GM19240 (cell line): Measurements from ENCODE around the gene SAMD11.
A peak's percentile ranks its signal among the peaks of the same experiment; 100 is the strongest.
"Not testable (repeated sequence)": the region's sequence is repeated elsewhere in the genome, so short reads cannot be mapped to it uniquely, and the experiment has no call there.

ENCODE experiments used
- DNase-seq: peaks from one replicate; pipeline ENCODE4 v3.0.0; 2011; ENCODE audit warnings: low spot score; ENCODE audit not compliant: insufficient read length

SAMD11 gene

DNA sequence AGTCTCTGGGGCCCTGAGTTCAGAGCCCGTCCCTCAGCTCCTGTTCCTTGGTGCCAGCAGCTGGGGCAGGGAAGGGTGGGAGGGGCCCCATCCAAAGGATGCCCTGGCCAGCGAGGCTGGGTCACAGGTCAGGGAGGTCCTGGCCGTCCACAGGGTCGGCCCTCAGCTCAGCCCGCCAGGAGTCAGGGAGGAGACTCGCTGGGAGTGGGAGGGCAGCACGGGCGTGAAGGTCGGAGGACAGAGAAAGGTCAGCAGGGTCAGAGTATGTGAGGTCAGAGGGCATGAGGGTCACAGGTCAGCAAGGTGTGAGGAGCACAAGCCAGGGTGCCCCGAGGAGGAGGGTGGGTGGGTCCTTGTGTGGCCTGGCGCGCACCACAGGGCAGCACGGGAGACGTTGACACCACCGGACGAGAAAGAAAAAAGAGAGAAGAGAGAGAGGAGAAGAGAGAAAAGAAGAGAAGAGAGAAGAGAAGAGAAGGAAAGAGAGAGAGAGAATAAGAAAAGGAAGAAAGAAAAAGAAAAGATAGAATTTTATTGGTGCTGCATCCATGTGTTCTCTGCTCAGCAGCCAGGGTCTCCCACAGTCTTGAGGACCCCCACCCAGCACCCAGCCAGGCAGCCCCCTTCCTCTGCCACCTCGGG lies 51.1 kb downstream of the SAMD11 start:
- DNase-seq = no peak

DNA sequence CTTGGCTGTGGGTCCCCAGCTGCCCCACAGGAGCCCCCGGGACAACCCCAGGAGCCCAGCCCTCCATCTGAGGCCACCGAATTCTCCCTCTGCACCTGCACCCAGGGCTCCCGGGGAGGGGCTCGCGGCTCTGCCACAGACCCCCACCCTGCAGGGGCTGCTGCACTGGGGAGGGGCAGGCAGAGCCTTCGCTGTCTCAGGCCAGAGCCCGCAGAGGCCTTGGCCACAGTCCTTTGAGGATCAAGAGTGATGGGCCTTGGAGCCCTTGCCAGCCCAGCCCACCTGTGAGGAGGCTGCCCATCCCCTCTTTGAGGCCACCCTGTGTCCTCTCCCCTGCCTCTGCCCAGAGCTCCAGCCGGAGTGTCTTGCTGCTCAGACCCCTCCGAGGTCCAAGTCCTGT lies 51.6 kb downstream of the SAMD11 start:
- DNase-seq = no peak

DNA sequence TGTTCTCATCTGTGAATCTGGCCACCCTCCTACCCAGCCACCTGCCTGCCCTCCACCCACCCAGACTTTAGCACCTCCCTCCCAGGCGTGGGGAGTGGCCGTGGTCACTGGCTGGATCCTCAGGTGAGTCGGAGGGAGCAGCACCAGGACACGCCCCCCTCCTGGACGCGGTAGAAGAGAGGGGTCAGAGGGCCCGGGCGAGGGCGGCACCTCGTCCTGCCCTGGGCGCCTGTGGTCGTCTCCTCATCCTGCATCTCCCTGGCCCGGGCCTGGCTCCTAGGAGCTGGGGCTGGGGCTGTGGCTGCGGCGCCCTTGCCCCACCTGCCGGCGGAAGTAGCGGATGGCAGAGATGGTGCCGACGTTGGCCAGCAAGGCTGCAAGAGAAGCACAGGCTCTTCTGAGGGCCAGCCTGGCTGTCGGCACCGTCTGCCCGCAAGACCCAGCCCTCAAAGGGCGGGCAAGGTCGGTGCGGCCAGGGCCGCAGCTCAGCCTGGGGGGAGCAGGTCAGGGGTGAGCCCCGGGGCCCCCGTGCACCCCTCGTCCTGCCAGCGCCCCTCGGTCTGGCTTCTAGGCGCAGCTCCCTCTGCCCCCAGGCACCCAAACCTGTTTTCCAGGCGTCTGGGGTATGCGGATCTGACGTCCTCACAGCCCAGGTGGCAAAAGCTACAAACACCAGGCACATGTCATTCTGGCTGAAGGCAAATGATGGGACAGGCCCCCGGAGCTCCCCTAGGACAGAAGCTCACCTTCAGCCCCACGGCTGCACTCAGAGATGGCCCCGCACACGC lies 52.4 kb downstream of the SAMD11 start:
- peak; percentile 95 for DNase-seq

DNA sequence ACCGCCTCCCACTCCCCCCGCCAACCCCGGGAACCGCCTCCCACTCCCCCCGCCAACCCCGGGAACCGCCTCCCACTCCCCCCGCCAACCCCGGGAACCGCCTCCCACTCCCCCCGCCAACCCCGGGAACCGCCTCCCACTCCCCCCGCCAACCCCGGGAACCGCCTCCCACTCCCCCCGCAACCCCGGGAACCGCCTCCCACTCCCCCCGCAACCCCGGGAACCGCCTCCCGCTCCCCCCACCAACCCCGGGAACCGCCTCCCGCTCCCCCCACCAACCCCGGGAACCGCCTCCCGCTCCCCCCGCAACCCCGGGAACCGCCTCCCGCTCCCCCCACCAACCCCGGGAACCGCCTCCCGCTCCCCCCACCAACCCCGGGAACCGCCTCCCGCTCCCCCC lies 53.1 kb downstream of the SAMD11 start:
- not testable (repeated sequence) for DNase-seq

DNA sequence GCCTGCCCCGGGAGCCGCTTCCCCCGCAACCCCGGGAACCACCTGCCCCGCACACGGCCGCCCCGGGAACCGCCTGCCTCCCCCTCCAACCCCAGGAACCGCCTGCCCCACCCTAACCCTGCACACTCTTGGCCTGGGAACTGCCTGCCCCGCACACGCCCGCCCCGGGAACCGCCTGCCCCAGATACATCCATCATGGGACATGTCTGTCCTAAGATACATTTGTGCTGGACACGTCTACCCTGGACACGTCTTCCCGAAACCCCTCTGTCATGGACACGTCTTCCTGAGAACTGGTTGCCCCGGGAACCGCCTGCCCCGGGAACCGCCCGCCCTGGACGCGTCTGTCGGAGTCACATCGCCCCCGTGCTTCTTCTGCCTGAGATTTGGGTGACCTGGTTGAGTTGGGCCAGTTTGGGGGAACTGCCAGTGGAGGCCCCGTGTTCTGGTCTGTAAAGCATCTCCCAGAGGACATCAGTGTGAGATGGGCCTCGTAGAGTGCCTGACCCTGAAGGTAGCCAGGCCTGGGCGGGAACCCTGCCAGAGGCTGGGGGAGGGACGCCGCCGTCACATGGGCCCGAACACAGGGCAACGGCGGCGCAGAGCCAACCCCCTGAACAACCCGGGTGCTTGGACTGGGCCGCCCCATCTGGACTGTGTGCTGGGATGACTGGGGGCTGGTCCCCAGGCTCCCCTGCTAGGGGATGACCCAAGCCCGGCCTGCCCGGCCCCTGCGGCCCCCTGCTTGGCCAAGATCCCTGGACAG lies 54.5 kb downstream of the SAMD11 start:
- no peak for DNase-seq

DNA sequence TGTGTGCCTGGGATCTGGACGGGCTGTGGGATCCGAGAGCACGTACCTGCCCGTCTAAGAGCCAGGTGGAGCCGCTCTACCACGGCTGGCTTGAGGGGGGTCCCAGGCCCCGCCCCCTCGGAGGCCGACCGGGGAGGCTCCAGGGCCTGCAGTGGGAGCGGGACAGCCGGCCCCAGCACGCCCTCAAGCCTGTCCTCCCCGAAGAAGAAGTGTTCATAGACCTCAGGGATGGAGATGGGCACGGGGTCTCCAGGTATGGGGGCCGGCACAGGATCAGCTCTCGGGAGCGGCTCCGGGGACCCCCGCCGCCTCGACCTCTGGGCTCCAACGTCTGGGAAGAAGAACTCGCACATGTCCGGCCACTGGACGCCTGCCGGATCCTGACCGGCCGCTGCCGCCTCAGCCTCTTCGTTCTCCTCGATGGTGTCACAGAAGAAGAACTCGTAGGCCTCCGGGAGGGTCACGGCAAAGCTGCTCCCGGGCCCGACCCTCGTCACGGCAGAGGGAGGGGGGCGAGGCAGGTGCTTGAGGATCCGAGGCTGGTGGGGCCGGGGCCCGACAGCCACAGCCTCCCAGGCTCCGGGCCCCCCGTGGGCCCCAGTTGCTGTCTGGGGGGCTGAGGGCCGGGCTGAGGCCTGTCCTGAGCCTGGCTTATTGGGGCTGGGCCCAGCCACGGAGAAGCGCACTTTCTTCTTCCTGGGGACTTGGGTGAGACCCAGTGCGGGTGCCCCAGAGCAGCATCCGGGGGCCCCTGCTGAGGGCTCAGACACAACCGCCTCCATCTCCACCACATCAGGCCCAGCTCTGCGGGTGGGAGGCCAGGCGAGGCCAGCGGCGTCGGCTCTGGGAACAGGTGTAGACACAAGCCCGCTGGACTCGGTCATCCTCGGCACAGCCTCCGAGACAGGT lies 55.4 kb downstream of the SAMD11 start:
- DNase-seq = no peak

DNA sequence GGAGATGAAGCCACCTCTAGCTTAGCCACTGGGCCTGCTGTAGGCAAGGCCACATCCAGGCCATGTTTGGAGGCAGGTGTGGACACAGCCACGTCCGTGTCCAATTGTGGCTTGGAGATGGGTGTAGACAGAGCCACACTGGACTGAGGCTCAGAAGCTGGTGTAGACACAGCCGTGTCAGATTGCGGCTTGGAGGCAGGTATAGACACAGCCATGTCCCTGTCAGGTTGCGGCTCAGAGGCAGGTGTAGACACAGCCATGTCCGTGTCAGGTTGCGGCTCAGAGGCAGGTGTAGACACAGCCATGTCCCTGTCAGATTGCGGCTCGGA lies 56.0 kb downstream of the SAMD11 start:
- DNase-seq = no peak

DNA sequence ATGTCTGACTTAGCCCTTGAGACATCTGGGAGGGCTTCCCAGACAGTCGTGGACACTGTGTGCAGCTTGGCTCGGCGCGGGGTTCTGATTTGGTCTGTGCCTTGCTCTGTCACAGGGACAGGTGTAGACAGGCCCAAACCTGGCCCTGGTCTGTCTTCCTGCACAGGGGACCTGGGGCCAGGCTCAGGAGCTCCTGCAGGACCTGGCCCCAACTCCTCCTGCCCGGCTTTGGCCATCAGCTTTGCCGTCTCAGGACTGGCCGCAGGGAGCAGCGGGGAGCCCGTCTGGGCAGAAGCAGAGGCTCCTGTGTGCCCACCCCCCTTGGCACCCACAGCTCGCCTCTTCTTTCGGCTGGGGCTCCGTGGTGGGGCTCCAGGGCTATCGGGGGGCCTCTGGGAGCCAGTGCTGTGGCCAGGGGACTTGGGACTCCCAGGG lies 56.4 kb downstream of the SAMD11 start:
- DNase-seq = no peak

DNA sequence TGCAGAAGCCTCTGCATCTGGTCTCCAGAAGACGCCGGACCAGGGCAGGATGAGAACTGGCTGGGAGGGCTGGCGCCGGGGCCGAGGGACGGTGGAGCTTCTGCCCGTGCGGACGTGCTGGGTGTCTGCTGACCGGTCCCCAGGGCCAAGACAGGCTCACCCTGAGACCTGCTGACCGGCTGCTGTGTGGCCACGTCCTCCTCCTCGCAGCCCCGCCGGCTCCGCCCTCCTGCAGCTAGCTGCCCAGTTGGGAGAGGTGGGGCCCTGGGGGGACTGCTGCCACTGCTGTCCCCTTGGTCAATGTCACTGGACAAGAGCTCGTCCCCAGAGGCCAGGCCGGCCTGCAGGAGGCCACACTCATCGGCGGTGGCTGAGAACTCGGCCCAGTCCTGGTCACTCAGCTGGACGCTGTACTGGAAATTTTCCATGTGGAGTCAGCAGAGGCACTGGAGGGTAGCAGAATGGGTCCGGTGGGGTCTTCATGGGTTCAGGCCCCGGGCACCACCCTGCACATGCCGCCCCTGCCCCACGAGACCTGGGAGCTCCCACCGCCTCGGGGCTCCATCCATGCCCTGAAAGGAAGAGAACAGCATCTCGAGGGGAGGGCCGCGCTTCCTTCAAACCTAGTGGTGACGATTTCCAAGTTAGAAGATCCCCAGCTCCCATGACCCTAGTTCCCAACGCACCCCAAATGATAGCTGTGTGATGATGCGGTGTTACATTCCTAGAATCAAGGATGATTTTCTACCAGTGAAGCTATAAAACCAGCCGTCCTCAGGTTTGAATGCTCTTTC lies 57.1 kb downstream of the SAMD11 start:
- no peak for DNase-seq

DNA sequence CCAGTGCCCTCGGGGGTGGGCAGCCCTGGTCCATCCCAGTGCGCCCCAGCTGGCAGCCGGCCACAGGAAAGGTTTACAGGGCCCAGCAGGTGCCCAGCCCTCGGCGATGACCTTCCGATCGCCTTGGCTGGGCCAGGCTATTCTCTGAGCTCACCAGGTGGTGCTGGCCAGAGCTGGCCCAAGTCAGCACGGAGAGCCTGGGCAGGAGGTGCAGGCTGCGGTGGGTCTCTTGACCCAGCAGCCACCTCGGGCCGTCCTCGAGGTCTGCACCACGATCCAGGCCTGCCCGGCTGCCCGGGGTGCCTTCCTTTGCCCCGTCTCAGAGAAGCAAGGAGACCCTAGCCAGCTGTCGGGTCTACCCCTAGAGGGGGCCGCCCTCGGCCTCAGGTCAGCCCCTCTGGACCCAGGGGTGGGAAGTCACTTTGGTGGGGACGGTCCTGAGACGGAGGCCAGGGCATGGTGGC lies 57.8 kb downstream of the SAMD11 start:
- no peak for DNase-seq

DNA sequence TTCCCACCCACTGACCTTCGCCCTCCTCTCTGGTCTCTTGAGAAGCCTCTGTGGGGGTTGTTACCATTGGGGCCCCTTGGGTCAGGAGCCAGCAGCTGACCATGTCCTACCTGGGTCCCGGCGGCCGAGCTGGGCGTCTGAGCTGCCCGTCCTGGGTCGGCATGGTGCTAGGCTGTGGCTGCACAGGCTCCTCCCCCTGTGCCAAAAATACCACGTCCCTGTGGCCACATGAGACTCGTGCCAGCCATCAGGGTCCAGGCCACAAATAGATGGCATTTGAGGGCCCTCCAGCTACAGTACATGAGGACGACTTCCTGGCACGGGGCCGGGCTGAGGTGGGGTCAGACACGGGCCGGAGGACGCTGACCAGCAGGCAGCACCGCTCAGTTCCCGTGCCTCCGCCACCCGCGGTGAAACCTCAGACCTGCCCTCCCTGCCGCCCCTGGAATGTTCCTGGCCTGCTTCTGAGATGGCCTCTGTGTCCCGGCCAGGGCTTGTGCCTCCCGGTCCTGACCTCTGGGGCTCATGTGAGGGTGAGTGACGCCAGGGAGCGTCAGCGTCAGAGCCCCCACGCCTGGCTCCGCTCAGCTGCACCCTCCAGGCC lies 58.3 kb downstream of the SAMD11 start, which contains the start of gene PERM1:
TSS of gene PERM1 (minus strand) at position 139 of the 604 bp plus-strand sequence. CDS start 1,064 bp downstream, outside the sequence.
- no peak for DNase-seq

DNA sequence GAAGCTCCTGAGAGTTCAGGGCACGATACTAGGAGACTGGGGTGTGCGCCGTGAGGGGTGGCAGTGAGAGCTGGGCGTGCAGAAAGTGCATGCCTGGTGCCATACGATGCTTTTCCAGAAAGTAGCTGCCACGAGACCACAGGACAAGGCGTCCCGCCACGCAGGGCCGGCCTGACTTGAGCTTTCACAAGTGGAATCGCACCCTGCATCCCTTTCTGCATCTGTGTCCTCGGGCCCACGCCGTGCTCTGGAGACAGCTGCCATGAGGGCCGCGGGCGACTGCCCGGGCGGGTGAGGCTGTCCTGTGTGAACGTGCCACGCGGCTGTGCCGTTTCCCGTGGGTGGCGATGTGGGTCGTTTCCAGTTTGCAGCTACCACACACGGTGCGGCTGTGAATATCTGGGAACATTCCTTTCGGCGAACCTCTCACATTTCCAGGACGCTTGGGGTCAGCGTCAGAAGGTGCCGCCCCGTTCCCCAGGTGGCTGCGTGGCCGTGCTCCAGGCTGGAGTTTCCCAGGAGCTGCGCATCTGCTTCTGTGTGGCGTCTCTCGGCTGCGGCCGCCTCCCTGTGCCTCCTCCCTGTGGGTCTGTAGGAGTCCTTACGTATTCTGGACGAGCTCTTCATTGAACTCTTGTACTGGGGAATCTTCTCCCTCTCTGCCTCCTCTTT lies 59.2 kb downstream of the SAMD11 start:
- no peak for DNase-seq

DNA sequence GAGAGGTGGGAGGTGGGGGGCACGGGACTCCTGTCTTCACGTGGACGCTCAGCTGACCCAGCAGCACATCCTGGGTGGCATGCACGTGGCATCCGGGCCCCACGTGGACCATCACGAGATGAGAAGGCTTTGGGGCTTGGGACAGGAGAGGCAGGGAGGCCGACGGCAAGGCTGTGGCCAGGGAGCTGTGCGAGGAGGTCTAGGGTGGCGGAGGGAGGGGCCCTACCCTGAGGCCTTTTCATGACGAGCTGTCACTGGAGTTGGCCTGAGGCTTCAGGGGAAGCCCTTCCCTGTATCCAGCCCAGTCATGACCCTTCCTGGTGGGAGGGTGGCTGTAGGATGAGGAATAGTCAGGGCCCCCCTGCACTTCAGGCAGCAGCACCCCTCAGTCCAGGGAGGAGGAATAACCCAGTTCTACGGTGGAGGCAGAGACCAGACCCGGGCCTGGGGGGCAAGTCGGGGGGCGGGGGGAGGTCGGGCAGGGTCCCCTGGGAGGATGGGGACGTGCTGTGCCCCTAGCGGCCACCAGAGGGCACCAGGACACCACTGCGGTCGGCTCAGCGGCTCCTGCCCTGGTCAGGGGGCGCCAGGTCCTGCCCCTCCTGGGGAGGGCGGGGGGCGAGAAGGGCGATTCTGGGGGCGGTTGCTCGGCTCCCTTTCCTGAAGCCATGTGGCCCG lies 60.2 kb downstream of the SAMD11 start:
- peak; percentile 81 for DNase-seq

DNA sequence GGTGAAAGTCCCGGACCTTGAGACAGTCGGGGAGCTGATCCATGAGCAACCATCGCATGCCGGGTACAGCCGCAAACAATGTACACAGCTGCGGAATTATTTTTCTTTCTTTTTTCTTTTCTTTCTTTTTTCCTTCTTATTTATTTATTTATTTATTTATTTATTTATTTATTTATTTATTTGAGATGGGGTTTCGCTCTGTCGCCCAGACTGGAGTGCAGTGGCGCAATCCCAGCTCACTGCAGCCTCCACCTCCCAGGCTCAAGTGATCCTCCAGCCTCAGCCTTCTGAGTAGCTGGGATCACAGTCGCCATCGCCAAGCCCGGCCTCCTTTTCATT lies 60.7 kb downstream of the SAMD11 start:
- DNase-seq = no peak

DNA sequence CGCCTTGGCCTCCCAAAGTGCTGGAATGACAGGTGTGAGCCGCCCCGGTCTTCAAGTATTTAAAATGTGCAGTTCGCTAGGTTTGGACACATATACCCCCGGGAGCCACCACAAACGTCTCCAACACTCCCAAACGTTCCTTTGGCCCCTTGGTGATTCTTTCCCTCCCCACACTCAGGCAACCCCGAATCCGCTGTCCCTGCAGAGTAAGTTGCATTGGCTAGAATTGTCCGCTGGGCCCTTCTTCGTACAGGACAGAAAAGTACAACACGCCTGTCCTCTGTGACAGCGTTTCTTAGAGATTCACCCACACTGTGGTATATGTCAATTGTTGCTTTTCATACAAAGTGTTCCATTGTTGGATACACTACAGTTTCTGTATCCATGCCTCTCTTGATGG lies 61.4 kb downstream of the SAMD11 start:
- no peak for DNase-seq

DNA sequence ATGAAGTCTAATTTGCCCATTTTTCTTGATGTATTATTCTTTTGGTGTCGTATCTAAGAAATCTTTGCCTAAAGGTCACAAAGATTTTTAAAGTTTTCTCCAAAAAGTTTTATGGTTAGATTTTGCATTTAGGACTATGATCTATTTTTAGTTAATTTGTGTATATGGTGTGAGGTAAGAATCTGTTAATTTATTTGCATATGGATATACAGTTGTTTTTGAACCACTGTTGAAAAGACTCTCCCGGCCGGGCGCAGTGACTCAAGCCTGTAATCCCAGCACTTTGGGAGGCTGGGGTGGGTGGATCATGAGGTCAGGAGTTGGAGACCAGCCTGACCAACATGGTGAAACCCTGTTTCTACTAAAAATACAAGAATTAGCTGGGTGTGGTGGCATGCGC lies 64.3 kb downstream of the SAMD11 start:
- not testable (repeated sequence) for DNase-seq

DNA sequence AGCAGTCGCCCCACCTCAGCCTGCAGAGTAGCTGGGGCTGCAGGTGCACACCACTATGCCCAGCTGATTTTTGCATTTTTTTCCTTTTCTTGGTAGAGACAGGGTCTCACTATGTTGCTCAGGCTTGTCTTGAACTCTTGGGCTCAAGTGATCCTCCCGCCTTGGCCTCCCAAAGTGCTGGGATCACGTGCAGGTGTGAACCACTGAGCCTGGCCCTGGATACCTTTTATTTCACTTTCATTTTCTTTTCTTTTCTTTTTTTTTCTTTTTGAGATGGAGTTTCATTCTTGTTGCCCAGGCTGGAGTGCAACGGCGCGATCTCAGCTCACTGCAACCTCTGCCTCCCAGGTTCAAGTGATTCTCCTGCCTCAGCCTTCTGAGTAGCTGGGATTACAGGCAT lies 67.6 kb downstream of the SAMD11 start:
- not testable (repeated sequence) for DNase-seq

DNA sequence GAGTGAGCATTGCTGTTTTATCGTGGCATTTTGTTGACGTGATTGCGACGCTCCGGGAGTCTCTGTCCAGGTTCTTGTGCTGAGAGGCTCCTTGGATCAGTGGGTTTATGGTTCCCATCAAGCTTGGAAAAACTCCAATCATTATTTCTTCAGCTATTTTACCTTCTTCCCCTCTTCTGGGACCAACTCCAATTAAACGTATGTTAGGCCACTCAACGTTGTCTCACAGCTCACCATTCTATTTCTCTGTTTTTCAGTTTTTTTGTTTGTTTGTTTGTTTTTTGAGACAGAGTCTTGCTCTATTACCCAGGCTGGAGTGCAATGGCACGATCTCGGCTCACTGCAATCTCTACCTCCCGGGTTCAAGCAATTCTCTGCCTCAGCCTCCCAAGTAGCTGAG lies 68.2 kb downstream of the SAMD11 start:
- DNase-seq = no peak

DNA sequence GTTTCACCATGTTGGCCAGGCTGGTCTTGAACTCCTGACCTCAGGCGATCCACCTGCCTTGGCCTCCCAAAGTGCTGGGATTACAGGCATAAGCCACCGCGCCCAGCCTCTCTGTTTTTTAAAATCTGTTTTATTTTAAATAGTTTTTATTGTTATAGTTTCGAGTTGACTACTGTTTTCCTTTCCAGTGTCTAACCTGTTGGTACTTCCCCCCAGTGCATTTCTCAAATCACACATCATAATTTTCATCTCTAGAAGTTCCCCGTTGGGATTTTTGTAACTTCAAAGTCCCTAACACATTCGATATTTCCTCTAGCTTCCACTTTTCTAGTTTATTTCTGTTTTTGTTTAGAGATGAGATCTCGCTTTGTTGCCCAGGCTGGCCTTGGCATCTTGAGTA lies 68.6 kb downstream of the SAMD11 start:
- DNase-seq = no peak
